ENCODE data around the gene STK10. TPM values are rescaled to one million over a fixed set of nuclear protein-coding genes. Genes with fewer than 3 reads are reported as not detected.

The STK10 gene
- total RNA-seq, 4 donors from 2014 or later: 32.6 to 61.6 (median 43.1) TPM

GRCh38 chr5:172090976-172091547 lies 97.0 kb downstream of the STK10 start:
- no peak for TF ChIP-seq CTCF (IDR thresholded peaks at IDR 0.05; ENCODE audit: low read depth)

- no peak for TF ChIP-seq CTCF (IDR thresholded peaks at IDR 0.05; ENCODE audit: low read depth)
Observed at GRCh38 chr5:172089298-172090117, 98.5 kb downstream of the STK10 start.

- no peak for TF ChIP-seq CTCF (IDR thresholded peaks at IDR 0.05; ENCODE audit: low read depth)
Observed at GRCh38 chr5:172088801-172089200, 99.2 kb downstream of the STK10 start.

- no peak for TF ChIP-seq CTCF (IDR thresholded peaks at IDR 0.05; ENCODE audit: low read depth)
Observed at GRCh38 chr5:172086194-172086975, 101.6 kb downstream of the STK10 start.

GRCh38 chr5:172085738-172086137 lies 102.3 kb downstream of the STK10 start:
- TF ChIP-seq CTCF (IDR thresholded peaks at IDR 0.05; ENCODE audit: low read depth): no peak

GRCh38 chr5:172082180-172082579 lies 105.8 kb downstream of the STK10 start:
- TF ChIP-seq CTCF (IDR thresholded peaks at IDR 0.05; ENCODE audit: low read depth): no peak

- TF ChIP-seq CTCF (IDR thresholded peaks at IDR 0.05; ENCODE audit: low read depth): no peak
Observed at GRCh38 chr5:172079876-172080275, 108.1 kb downstream of the STK10 start.
